HG02973 (cell line): ENCODE results near the gene TLE7.

ENCODE experiments used
- ATAC-seq: cut with Tn5 transposase; IDR thresholded peaks from one replicate; pipeline ENCODE4 v1.9.1; 2021; ENCODE audit warnings: moderate library complexity; ENCODE audit not compliant: unreplicated experiment

Gene TLE7

DNA sequence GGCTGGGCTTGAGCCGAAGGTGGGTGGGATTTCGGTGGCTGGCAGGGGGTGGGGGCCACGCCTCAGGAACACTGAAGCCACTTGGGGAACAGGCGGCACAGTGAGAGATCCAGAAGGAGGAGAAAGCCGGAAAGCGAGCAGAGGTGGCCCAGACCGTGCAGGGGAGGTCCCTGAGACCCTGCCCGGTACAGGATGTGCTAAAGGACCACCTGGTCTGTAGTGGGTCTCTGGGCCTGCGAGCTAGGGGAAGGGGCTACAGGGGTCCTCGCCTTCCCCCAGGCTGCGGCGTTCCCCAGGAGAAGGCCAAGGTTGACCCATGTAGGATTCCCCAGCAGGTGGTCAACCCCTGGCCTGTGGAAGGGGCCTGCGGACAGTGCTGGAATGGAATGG, at the start of gene TLE7:
TSS of gene TLE7 (minus strand) at position 4 of the 390 bp plus-strand sequence. CDS start 8,730 bp downstream, outside the sequence.
- no peak for ATAC-seq

DNA sequence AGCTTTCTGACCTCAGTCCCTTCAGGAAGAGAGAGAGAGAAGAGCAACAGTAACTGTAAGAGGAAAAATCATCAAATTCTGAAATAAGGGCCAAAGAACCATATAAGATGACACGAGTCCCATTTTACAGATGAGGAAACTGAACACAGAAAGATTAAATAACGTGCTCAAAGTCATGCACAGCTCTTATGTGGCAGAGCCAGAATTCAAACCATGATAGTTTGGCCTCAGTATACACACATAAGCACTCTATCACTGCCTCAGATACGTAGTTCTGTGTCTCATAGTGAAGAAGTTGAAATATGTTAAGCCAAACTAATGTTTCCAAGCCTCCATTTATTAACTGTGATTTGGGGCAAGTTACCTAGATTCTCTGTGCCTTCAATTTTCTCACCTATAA, 49.2 kb upstream of the TLE7 start:
- no peak for ATAC-seq

DNA sequence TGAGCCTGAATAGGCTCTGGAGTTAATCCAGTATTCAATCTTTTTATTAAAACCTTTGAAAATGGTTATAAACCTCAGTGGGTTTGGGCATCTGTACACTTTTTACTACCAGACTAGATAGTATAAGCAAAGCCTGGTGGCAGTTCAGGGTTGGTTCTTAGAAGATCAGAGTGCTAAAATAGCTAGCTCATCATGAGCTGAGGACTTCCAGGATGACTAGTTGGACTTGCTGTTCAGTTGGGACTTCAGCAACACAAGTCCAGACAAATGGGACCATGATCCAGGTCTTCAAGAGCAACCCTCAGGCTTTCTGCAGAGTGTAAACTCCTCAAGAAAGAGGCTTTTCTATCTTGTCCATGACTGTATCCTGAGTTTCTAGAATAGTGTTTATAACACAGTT, 48.5 kb upstream of the TLE7 start:
- no peak for ATAC-seq

DNA sequence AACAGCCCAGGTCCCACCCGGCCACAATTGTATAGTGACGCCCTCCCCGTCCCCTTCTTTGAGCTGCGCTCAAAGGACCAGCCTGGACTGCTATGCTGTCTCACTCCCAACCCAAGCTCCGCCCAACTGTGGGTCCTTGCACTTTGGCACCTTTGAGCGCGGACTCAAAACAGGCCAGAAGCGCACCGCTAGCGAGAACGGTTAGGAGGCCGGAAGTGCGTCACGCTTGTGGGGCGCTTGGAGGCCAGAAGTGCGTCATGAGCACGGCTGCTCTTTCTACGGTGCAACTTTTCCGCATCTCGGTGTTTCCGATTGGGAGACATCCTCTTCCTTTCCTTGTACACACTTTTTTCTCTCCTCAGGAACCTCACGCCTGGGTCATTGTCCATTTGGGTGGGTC, 47.3 kb upstream of the TLE7 start, which contains the start of gene ZNF19:
TSS of gene ZNF19 (minus strand) at position 203 of the 400 bp plus-strand sequence. CDS start 7,210 bp downstream, outside the sequence.
- no peak for ATAC-seq

DNA sequence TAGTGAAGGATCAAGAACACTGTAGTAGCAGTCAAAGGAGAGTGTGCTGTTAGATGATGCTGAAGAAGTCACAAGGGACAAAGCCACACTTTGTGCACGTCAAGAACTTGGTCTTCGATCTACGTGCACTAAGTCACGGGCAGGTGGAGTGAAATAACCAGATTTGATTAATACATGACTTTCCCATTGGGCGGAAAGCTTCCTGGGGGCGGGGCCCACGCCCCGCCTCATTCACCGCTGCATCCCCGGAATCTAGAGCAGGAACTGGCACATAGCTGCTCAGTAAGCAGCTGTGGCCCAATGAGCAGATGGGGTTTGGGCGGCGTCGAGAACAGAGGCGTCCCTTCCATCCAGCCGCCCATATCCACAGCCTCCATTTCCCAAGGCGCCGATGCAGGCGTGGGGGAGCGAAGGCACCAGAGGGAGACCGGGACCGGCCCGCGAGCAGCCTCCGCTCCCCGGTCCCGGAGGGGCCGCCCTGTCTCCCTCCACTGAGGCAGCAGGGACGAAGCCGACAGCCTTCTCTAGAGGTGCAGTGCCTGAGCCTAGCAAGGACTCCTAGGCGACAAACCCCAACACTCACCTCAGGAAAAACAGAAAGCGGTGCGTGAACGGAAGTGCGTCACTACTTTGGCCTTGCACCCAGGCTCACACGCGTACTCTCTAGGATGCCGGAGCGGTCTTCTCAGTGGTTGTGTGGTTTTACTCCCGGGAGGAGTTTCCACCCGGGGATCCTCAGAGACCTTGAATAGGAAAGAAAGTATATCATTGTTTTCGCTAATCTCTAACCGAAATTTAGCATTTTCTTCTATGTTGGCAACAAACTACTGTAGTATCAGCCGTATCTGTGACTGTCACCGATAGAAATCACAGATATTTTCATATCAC, 42.4 kb upstream of the TLE7 start:
- ATAC-seq, result peak; percentile 94

DNA sequence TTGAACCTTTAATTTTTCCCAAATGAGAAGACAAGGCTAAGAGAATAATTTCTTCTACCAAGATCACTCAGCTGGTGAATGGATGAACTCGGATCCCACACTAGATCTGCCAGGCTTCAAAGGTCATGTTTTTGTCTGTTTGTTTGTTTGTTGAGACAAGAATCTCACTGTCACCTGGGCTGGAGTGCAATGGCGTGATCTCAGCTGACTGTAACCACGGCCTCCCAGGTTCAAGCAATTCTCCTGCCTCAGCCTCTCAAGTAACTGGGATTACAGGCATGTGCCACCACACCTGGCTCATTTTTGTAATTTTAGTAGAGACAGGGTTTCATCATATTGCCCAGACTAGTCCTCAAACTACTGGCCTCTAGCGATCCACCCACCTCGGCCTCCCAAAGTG, 40.7 kb upstream of the TLE7 start:
- ATAC-seq, result no peak

DNA sequence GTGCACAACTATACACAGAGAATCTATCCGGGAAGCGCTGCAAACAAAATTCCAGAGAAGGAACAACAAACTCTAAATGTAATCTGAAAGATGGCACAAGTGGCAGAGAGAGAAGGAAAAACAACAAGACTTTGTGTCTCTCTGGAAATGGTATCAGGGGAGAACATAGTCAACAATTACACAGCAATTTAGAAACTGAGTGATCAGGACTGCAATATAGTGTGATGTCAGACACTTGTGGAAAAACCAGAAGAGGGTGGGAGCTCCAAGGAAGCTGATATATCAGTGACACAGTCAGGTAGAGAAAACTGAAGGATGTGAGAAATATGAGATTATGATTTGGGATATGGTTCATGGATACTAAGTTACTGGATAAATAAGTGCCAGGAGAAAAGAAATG, 39.1 kb upstream of the TLE7 start:
- no peak for ATAC-seq

DNA sequence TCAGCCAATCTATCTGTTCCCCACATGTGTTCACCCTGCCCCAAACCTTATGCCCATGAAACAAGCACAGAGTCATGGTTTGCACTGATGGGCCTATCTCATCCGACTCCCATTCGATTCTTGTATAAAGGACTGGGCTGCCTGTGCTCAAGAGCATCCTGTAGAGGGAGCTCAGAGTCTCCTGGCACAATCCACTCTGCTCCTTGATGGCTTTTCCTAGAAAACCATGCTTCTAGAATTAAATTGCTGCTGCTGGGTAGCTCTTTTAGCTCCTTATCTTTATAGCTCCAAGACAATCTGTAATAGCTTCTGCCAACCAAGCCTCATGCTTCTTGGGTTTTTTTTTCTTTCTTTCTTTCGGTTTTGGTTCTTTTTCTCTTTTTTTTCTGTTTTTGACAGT, 37.6 kb upstream of the TLE7 start:
- ATAC-seq, result no peak

DNA sequence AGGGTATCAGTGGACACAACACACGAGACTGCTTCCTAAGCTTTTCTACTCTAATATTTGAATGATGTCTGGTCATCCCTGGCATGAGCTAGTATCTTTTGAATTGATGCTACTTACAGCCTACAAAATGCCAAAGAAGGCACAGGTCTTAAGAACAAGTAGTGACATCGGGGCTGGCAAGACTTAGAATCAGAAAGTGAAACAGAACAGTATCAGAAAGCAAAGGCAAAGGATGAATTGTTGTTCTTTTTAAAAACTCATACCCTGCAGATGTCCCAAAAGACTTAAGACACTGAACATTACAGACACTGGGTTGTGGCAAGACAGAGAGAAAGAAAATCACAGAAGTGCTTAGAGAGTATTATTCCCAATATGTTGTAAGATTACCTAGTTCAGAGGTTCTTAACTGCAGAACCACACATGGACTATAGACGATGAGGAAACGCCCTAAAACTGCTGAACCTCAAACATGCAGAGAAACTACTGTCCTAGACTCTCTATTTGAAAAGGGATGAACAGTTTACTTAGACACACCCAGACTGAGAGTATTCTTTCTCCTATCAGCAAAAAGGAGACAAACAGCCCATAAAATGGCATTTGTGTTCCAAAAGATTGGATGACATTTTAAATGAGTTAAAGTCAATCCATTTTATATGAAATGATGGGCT, 34.7 kb upstream of the TLE7 start:
- no peak for ATAC-seq

DNA sequence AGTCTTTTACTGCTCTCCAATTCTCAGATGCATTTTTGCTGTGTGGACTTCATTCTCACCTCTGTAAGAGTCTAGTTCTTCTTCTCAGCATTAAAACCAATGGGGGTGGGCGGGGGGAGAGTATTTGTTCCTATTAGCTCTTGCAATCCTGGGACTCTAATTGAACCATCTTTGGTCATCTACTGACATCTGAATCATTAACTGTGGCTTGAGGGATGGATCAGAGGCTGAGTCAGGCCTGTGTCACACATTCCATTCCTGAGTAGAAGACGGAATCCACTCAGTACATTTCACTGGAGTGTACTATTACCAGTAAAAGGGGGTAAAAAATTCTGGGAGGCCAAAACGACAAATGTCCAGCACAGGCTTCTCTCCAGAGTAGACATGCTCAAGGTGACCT, 33.0 kb upstream of the TLE7 start:
- no peak for ATAC-seq

DNA sequence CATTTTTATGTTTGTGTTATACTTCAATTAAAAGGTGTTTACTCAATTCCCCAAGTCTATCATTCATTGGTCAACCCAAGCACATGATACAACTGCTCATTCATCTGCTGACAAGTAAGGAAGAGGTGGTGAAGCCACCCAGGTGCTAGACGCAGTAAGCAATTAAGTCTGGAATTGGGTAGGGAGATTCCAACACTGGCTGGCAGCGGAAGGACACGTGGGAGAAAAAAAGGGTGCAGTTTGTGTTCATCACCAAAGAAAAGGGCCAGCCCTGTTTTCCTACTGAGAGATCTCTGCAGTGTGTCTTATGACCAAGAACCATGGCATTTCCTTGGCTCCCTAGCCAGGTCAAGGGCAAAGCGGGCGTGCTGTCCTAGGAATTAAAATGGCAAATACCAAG, 32.0 kb upstream of the TLE7 start:
- ATAC-seq, result no peak

DNA sequence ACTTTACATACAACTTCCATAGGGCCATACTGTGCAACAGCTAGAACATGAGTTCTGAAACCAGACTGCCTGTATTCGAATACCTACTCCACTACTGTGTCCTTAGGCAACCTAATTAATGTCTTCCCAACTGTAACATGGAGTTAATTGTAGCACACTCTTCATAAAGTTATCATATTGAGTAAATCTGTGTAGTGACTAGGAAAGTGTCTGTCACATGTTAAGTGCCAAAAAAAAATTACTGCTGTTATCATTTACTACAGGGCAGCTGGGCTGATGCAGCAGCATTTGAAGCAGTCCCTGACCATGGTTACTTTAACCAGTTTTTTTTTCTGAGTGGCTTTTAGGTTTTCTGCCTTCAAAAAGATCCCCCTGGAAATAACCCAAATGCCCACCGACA, 31.1 kb upstream of the TLE7 start:
- ATAC-seq, result no peak

DNA sequence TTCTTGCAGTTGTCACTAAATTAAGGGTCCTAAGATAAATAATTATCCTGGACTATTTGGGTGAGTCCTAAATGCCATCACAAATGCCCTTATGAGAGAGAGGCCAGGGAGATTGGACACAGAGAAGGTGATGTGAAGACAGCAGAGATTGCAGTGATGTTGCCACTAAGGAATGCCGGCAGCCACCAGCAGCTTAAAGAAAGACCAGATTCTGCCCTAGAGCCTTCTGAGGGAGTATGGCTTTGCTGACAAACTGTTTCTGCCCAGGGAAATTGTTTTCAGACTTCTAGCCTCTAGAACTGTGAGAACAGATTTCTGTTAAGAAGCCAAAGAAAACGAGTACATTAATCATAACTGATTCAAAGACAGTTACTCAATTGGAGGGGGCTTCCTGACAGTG, 30.2 kb upstream of the TLE7 start:
- no peak for ATAC-seq

DNA sequence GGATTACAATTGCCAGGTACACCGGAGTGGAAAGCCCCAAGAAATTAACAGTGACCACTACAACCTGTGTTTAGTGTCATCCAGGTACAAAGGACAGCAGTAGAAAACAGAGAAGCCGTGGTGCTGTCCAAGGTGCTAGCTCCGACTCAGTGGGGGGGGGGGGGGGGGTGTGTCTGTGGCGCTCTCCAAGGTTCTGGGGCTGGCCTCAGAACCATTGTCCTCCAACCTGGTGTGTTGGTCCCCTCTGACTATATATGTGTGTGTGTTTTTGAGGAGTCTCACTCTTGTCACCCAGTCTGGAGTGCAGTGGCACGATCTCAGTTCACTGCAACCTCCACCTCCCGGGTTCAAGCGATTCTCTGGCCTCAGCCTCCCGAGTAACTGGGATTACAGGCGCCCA, 26.0 kb upstream of the TLE7 start:
- ATAC-seq, result no peak

DNA sequence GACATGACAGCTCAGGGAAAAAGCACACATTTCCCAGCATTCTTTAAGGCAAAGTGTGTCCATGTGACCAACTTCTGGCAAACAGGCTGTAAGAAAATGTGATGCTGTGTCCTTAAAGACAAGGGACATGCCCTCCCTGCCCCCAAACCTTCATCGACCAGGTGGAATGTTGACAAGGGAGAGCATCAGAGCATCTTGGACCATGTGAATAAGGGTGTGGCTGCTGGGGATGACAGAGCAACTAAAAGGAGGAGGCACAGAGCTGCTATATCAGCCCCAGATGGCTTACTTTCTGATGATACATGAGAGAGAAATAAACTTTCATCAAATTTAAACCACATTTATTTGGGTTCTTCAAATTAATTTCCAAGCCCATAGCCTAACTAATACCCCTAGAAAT, 22.4 kb upstream of the TLE7 start:
- ATAC-seq, result no peak

DNA sequence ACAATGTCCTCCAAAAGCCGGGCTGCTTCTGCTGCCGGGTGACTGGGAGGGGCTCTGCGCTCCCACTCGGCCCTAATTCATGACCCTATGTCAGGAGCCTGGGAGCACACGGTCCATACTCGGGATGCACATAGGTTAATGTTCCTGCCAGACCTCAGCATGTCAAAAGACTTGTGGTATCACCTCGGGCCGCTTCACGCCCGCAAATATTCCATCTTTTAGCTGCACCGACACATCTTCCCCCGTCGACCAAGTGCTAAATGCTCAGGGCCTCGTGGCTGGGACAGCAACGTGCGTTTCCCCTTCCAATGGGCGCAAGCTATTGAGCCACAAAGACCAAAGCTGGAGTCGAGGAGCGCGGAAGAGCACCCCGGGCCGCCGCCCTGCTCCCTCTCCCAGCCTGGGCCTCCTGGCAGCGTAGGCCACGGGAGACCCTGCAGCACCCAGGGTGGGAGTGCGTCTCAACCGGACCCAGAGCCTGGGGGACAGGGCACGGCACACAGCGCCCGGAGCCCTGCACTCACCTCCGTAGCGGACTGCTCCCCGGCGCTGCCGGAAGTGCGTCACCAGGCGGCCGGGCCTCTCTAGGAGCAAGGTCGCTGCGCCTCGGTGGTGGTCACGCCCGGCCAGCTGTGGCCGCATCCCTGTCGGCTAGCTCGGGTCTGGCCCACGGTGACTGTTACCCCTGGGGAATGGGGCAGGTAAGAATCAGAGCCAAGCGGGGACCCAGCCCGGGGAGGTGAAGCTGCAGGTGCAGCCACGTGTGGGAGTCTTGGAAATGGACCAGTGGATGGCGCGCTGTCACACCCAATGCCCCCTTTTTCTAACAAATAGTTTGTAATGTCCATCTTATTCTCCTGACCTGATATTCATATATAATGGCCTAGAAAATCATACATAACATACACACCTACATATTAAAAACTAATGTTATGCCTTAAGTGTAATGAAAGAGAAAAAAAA, 20.1 kb upstream of the TLE7 start, which contains the start of gene ZNF23:
TSS of gene ZNF23 (minus strand) at position 562 of the 963 bp plus-strand sequence. CDS start 5,451 bp downstream, outside the sequence.
- ATAC-seq, result peak; percentile 95

DNA sequence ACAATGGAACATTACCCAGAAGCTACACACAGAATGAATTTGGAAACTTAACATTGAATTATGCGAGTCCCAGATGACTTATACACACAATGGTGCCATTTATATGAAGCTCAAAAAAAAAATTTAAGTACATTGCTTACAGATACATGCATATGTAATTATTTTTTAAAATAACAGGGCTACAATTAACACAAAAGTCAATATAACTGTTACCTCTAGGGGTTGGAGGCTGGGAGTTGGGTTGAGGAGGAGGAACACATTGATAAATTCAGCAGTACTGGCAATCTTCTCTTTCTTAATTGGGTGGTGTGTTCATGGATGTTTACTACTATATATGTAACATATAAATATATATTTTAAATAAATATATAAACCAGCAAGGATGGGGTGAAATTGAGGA, 19.1 kb upstream of the TLE7 start:
- ATAC-seq, result no peak

DNA sequence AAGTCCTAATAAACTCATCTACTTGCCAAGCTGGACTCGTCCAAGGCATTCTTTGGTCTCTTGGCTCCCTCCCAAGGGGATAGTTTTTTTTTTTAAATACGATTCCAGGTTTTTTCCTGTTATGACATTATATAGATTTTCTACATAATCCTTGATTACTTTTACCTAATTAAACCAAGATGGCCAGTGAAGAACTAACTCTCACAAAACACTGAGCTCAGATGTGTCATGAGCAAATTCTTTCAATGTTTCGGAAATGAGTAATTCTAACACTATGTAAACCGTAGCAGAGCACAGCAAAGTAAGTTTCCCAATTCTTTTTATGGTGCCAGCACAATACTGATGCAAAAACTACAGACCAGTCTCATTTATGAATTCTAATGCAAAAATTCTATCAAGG, 18.4 kb upstream of the TLE7 start:
- ATAC-seq, result no peak

DNA sequence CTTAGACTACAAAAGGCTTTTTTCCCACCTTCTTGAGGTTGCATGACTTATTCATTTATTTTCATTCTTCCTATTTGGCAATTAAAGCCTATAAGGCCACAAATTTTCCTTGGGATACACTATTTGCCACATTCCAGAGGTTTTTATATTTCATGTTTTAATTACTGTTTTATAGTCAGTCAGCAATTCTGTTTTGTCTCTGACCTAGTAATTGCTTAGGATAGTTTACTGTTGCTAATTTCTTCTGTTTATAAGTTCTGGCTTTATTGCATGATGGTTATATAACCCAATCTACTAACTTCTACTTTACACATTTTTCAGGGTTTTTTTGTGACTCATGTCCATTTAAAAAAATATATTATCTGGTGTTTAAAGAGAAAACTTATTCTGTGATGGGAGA, 17.7 kb upstream of the TLE7 start:
- no peak for ATAC-seq

DNA sequence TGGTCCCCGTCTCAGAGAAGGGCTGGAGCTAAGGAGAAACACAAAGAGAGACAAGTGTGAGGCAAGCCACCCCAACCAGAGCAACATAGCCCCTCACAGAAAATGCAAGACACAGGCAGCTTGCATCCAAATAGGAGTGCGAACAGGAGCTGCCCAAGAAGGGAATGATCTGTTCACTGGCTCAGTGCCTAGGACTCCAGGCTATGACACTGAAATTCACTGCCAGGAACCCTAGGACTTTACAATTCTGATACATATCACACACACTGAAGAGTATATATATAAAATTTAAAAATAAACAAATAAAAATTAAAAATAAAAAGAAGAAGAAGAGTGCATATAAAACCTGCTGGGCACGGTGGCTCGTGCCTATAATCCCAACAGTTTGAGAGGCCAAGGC, 14.9 kb upstream of the TLE7 start:
- no peak for ATAC-seq

DNA sequence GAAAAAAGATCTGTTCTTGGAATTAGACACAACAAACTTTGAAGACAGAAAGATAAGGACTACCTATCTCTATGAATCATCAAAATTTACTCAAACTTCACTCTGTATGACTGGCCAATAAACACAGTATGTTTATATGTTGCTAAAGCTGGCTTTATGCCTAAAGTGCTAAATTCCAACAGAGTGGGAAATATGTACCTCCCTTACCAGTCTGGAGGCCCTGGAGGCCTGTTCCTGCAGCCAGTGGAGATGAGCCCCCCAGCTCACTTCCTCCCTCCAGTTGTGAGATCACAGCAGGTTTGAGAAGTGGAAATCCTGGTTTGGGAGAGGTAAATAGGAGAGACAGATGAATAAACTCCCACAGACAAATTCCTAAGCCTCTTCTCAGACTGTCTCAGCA, 11.2 kb upstream of the TLE7 start:
- ATAC-seq, result no peak
